Uterus (tissue), 2 donors: ENCODE measurements around the gene FLNA.

ENCODE experiments used
- POLR2A ChIP-seq, 2 donors: fragments of 450-650 bp; IDR thresholded peaks; one replicate each; pipeline ENCODE4 v1.6.1; 2016; ENCODE audit warnings: antibody characterized with exemption in 2 of 2, mild to moderate bottlenecking in 1 of 2, moderate library complexity in 1 of 2
- TF ChIP-seq, protein P1 (sequence below), 4 experiments: fragments of 200-600 bp in 2 of 4; fragments of 450-650 bp in 2 of 4; sonication (generic) in 2 of 4; IDR thresholded peaks; one replicate each; pipeline ENCODE4 v1.5.1; 2016 to 2019; ENCODE audit warnings: antibody characterized with exemption in 4 of 4, mild to moderate bottlenecking in 2 of 4, moderate library complexity in 1 of 4

DNA sequence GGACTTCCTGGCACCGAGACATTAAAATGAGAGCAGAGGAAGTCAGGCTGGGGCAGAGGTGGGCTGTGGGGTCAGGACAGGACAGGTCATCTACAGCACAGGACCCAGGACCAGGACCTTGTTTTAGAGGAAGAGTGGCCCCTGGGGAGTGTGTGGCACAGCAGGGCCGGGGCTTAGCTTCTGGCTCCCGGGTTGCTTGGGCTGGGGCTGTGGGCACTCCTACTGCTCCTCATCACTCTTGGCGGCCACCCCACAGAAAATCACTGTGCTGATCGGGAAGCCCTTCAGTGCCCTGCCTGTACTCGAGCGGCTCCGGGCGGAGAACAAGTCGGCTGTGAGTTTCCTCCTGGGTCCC is 45.9 kb upstream of the FLNA start:
- TF ChIP-seq, protein P1, sequence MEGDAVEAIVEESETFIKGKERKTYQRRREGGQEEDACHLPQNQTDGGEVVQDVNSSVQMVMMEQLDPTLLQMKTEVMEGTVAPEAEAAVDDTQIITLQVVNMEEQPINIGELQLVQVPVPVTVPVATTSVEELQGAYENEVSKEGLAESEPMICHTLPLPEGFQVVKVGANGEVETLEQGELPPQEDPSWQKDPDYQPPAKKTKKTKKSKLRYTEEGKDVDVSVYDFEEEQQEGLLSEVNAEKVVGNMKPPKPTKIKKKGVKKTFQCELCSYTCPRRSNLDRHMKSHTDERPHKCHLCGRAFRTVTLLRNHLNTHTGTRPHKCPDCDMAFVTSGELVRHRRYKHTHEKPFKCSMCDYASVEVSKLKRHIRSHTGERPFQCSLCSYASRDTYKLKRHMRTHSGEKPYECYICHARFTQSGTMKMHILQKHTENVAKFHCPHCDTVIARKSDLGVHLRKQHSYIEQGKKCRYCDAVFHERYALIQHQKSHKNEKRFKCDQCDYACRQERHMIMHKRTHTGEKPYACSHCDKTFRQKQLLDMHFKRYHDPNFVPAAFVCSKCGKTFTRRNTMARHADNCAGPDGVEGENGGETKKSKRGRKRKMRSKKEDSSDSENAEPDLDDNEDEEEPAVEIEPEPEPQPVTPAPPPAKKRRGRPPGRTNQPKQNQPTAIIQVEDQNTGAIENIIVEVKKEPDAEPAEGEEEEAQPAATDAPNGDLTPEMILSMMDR (IDR thresholded peaks at IDR 0.05), result no peak
- TF ChIP-seq POLR2A (IDR thresholded peaks at IDR 0.05), result no peak
